ENCODE data around the gene GABRB3. TPM values are rescaled to one million over a fixed set of nuclear protein-coding genes. Genes with fewer than 3 reads are reported as not detected.

GABRB3 gene
- polyA plus RNA-seq, 3 donors, result not detected

- no peaks in the 10 kb centered on the region for H3K79me2 ChIP-seq (ENCODE audit: insufficient read depth, low read length)
- peaks cover 26 to 35% of the 10 kb centered on the region in 2 donors for H3K9me3 ChIP-seq (replicated peaks in 1 of 2; ENCODE audit: control insufficient read depth in 1 of 2, insufficient read depth in 1 of 2, low read length in 2 of 2)
- no peak for TF ChIP-seq CTCF (IDR thresholded peaks at IDR 0.05)
- H4K20me1 ChIP-seq (ENCODE audit: insufficient read depth, low read length), result no peaks in the 10 kb centered on the region
- Mint-ChIP-seq H3K4me3 (no peak overlapping the region), H3K27ac (no peak overlapping the region), H3K27me3 (ENCODE audit: low read depth in 3 of 3) (peaks cover 0 to 3% (median 2%) of the 10 kb centered on the region in 3 donors), H3K36me3 (no peaks in the 10 kb centered on the region), H3K9me3 (peaks cover 12 to 45% (median 15%) of the 10 kb centered on the region in 7 donors), H3K4me1 (no peaks in the 10 kb centered on the region)
- H3K4me2 ChIP-seq (replicated peaks; ENCODE audit: extremely low read depth, low read length, poor library complexity, severe bottlenecking), result no peak overlapping the region
- no peak overlapping the region for H2AFZ ChIP-seq (ENCODE audit: insufficient read depth, low read depth, low read length, poor library complexity, severe bottlenecking)
- no peaks in the 10 kb centered on the region for H3K27me3 ChIP-seq (ENCODE audit: control insufficient read depth in 2 of 2, insufficient read depth in 2 of 2, low read length in 2 of 2)
- H3K4me1 ChIP-seq (ENCODE audit: control insufficient read depth in 1 of 2, insufficient read depth in 2 of 2, low read length in 2 of 2), result no peaks in the 10 kb centered on the region
- no peak overlapping the region for H3K9ac ChIP-seq (ENCODE audit: insufficient read depth, low read length, poor library complexity, severe bottlenecking)
- intact Hi-C loops (cut with micrococcal nuclease), result no loop called here
- no CpG with 5 or more reads among the region's 4 CpGs for WGBS (ENCODE audit: insufficient coverage)
- no peaks in the 10 kb centered on the region for H3K36me3 ChIP-seq (replicated peaks in 1 of 2; ENCODE audit: control insufficient read depth in 1 of 2, insufficient read depth in 2 of 2, low read length in 2 of 2)
- DNase-seq, result no peak
- no peak overlapping the region for H3K4me3 ChIP-seq (replicated peaks in 1 of 3; ENCODE audit: low read depth in 2 of 3, low read length in 3 of 3)
- no peak overlapping the region for H3K27ac ChIP-seq (ENCODE audit: low read depth in 1 of 2, low read length in 2 of 2)
Observed at GRCh38 chr15:26632500-26632899, 140.4 kb downstream of the GABRB3 start.

GRCh38 chr15:26631894-26632293 is 141.0 kb downstream of the GABRB3 start:
- no peak overlapping the region for H2AFZ ChIP-seq (ENCODE audit: insufficient read depth, low read depth, low read length, poor library complexity, severe bottlenecking)
- H3K9ac ChIP-seq (ENCODE audit: insufficient read depth, low read length, poor library complexity, severe bottlenecking), result no peak overlapping the region
- H3K36me3 Mint-ChIP-seq, result no peaks in the 10 kb centered on the region
- no peaks in the 10 kb centered on the region for H3K27me3 ChIP-seq (ENCODE audit: control insufficient read depth in 2 of 2, insufficient read depth in 2 of 2, low read length in 2 of 2)
- H3K27me3 Mint-ChIP-seq (ENCODE audit: low read depth in 3 of 3), result peaks cover 0 to 3% (median 2%) of the 10 kb centered on the region in 3 donors
- no peak overlapping the region for H3K27ac Mint-ChIP-seq
- peaks cover 26 to 35% of the 10 kb centered on the region in 2 donors for H3K9me3 ChIP-seq (replicated peaks in 1 of 2; ENCODE audit: control insufficient read depth in 1 of 2, insufficient read depth in 1 of 2, low read length in 2 of 2)
- H3K4me3 ChIP-seq (replicated peaks in 1 of 3; ENCODE audit: low read depth in 2 of 3, low read length in 3 of 3), result no peak overlapping the region
- no peaks in the 10 kb centered on the region for H3K4me1 Mint-ChIP-seq
- intact Hi-C loops (cut with micrococcal nuclease), result no loop called here
- no peak overlapping the region for H3K27ac ChIP-seq (ENCODE audit: low read depth in 1 of 2, low read length in 2 of 2)
- 86% methylated on average over 4 of the region's 6 CpGs for WGBS (ENCODE audit: insufficient coverage)
- TF ChIP-seq CTCF (IDR thresholded peaks at IDR 0.05), result no peak
- no peaks in the 10 kb centered on the region for H3K79me2 ChIP-seq (ENCODE audit: insufficient read depth, low read length)
- DNase-seq, result no peak
- H4K20me1 ChIP-seq (ENCODE audit: insufficient read depth, low read length), result no peaks in the 10 kb centered on the region
- no peaks in the 10 kb centered on the region for H3K36me3 ChIP-seq (replicated peaks in 1 of 2; ENCODE audit: control insufficient read depth in 1 of 2, insufficient read depth in 2 of 2, low read length in 2 of 2)
- no peak overlapping the region for H3K4me3 Mint-ChIP-seq
- H3K4me2 ChIP-seq (replicated peaks; ENCODE audit: extremely low read depth, low read length, poor library complexity, severe bottlenecking), result no peak overlapping the region
- no peaks in the 10 kb centered on the region for H3K4me1 ChIP-seq (ENCODE audit: control insufficient read depth in 1 of 2, insufficient read depth in 2 of 2, low read length in 2 of 2)
- peaks cover 15 to 47% (median 20%) of the 10 kb centered on the region in 7 donors for H3K9me3 Mint-ChIP-seq

All from CD14-positive monocyte (primary cell).